Panc1 (cell line): Measurements from ENCODE around the gene ZNHIT3.

Experiments
- CTCF ChIP-seq: fragments of 450-650 bp; IDR thresholded peaks from 2 replicates; pipeline ENCODE4 v1.5.1; 2017; ENCODE audit warnings: mild to moderate bottlenecking
- POLR2AphosphoS5 ChIP-seq: IDR thresholded peaks from 2 replicates; pipeline ENCODE4 v1.6.1; 2012; ENCODE audit warnings: mild to moderate bottlenecking, low read depth, low read length, moderate library complexity
- REST ChIP-seq, 2 experiments: IDR thresholded peaks; 2 replicates each; pipeline ENCODE4 v1.6.1; 2011 to 2012; ENCODE audit warnings: low read depth in 2 of 2, control low read depth in 1 of 2, low read length in 1 of 2, mild to moderate bottlenecking in 1 of 2, moderate library complexity in 1 of 2; ENCODE audit not compliant: insufficient read depth in 1 of 2
- SIN3A ChIP-seq: IDR thresholded peaks from 2 replicates; pipeline ENCODE4 v1.6.1; 2012; ENCODE audit warnings: low read depth, mild to moderate bottlenecking, low read length, moderate library complexity, borderline replicate concordance; ENCODE audit not compliant: insufficient read depth

- TF ChIP-seq CTCF (no peak), SIN3A (no peak), REST (IDR thresholded peaks at IDR 0.05; ENCODE audit: insufficient read depth in 1 of 2, low read depth in 2 of 2, low read length in 1 of 2) (no peak), POLR2AphosphoS5 (no peak)
These were observed 14.9 kb downstream of the ZNHIT3 start for GRCh38 chr17:36501351-36501750.
